Hepatocyte (in vitro differentiated cells): Measurements from ENCODE around the gene LGR4. TPM values are rescaled to one million over a fixed set of nuclear protein-coding genes. Genes with fewer than 3 reads are reported as not detected.

Source experiments
- DNase-seq: peaks from one replicate; pipeline ENCODE4 v3.0.0-alpha.2; 2016; ENCODE audit warnings: low spot score
- H2AFZ ChIP-seq: fragments of 200-600 bp; sonication (generic); 2 replicates; pipeline ENCODE4 v1.6.0; 2016; ENCODE audit warnings: antibody characterized with exemption, mild to moderate bottlenecking
- H3K27ac ChIP-seq: fragments of 200-600 bp; sonication (generic); 2 replicates; pipeline ENCODE4 v1.5.1; 2016; ENCODE audit warnings: mild to moderate bottlenecking
- H3K27me3 ChIP-seq: fragments of 200-600 bp; sonication (generic); 2 replicates; pipeline ENCODE4 v1.6.1; 2016
- H3K36me3 ChIP-seq: fragments of 200-600 bp; sonication (generic); replicated peaks from 2 replicates; pipeline ENCODE4 v1.5.1; 2016; ENCODE audit warnings: low read depth; ENCODE audit not compliant: insufficient read depth
- H3K4me1 ChIP-seq: fragments of 200-600 bp; sonication (generic); 2 replicates; pipeline ENCODE4 v1.5.1; 2016; ENCODE audit warnings: mild to moderate bottlenecking, moderate library complexity; ENCODE audit not compliant: insufficient read depth
- H3K4me2 ChIP-seq: fragments of 200-600 bp; sonication (generic); 2 replicates; pipeline ENCODE4 v1.6.0; 2016
- H3K4me3 ChIP-seq: fragments of 200-600 bp; sonication (generic); 2 replicates; pipeline ENCODE4 v1.5.1; 2016; ENCODE audit warnings: mild to moderate bottlenecking
- H3K79me2 ChIP-seq: fragments of 200-600 bp; sonication (generic); 2 replicates; pipeline ENCODE4 v1.6.0; 2017; ENCODE audit warnings: mild to moderate bottlenecking
- H3K9me2 ChIP-seq: fragments of 200-600 bp; sonication (generic); replicated peaks from 2 replicates; pipeline ENCODE4 v1.6.0; 2017; ENCODE audit warnings: mild to moderate bottlenecking; ENCODE audit not compliant: insufficient read depth
- H3K9me3 ChIP-seq: fragments of 200-600 bp; sonication (generic); 2 replicates; pipeline ENCODE4 v1.5.1; 2016; ENCODE audit warnings: low read depth, mild to moderate bottlenecking
- H4K20me1 ChIP-seq: fragments of 200-600 bp; sonication (generic); 2 replicates; pipeline ENCODE4 v1.6.0; 2016; ENCODE audit warnings: mild to moderate bottlenecking; ENCODE audit not compliant: insufficient read depth, poor library complexity, severe bottlenecking
- EZH2 ChIP-seq: fragments of 200-600 bp; sonication (generic); IDR thresholded peaks from 2 replicates; pipeline ENCODE4 v1.6.1; 2016; ENCODE audit warnings: antibody characterized with exemption, mild to moderate bottlenecking, borderline replicate concordance
- EZH2phosphoT487 ChIP-seq: fragments of 200-600 bp; sonication (generic); IDR thresholded peaks from one replicate; pipeline ENCODE4 v1.6.1; 2018; ENCODE audit warnings: antibody characterized with exemption, mild to moderate bottlenecking, low read depth, moderate library complexity; ENCODE audit not compliant: unreplicated experiment, severe bottlenecking
- WGBS: methylation state at CpG from one replicate; pipeline ENCODE4 v1.1.6; 2016; ENCODE audit warnings: low lambda C conversion rate; ENCODE audit errors: missing lambda C conversion rate; 5-methylcytosine and 5-hydroxymethylcytosine counted together
- polyA plus RNA-seq: library from polyadenylated mRNA; unstranded; fragments of >200 nt; fragmentation: Nextera tagmentation; extraction: Ambion mirVana; gene quantifications from 2 replicates; pipeline ENCODE4 v1.2.1, GENCODE V29; 2016
- total RNA-seq: library from RNA; depleted of rRNA; stranded (reverse); fragments of >200 nt; gene quantifications from 2 replicates; pipeline ENCODE4 v1.2.3, GENCODE V29; 2014
- TF ChIP-seq, protein P1 (sequence below): fragments of 200-600 bp; sonication (generic); IDR thresholded peaks from 2 replicates; pipeline ENCODE4 v1.5.1; 2016; ENCODE audit warnings: antibody characterized with exemption, mild to moderate bottlenecking; ENCODE audit not compliant: poor library complexity

LGR4 gene
- total and polyA plus RNA-seq, 2 experiments from 2014 or later = 27.2 to 115 TPM

DNA sequence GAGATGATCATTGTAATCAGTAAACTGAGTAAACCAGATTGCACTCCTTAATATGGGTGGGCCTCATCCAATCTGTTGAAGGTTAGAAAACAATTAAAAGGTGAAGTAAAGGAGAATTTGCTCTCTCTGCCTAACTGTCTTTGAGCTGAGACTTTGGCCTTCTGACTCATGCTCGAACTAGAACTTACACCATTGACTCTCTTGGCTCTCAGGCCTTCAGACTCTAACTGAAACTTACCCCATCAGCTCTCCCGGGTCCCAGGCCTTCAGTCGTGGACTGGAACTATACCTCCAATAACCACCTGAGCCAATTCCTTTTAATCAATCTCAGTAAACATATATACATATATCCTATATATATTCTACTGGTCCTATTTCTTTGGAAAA is 34.0 kb downstream of the LGR4 start:
- Histone ChIP-seq H3K36me3 (no peaks in the 10 kb centered on the region), H3K4me1 (peaks cover 17% of the 10 kb centered on the region), H3K4me3 (no peak overlapping the region), H4K20me1 (peaks cover 29% of the 10 kb centered on the region), H3K9me3 (no peaks in the 10 kb centered on the region), H3K27me3 (no peaks in the 10 kb centered on the region), H2AFZ (no peak overlapping the region), H3K4me2 (no peak overlapping the region), H3K27ac (no peak overlapping the region), H3K9me2 (no peaks in the 10 kb centered on the region), H3K79me2 (peaks cover 100% of the 10 kb centered on the region)
- no peak for DNase-seq
- 86% methylated on average over 3 of the region's 3 CpGs for WGBS
- TF ChIP-seq, protein P1, sequence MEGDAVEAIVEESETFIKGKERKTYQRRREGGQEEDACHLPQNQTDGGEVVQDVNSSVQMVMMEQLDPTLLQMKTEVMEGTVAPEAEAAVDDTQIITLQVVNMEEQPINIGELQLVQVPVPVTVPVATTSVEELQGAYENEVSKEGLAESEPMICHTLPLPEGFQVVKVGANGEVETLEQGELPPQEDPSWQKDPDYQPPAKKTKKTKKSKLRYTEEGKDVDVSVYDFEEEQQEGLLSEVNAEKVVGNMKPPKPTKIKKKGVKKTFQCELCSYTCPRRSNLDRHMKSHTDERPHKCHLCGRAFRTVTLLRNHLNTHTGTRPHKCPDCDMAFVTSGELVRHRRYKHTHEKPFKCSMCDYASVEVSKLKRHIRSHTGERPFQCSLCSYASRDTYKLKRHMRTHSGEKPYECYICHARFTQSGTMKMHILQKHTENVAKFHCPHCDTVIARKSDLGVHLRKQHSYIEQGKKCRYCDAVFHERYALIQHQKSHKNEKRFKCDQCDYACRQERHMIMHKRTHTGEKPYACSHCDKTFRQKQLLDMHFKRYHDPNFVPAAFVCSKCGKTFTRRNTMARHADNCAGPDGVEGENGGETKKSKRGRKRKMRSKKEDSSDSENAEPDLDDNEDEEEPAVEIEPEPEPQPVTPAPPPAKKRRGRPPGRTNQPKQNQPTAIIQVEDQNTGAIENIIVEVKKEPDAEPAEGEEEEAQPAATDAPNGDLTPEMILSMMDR = no peak

- no peak for TF ChIP-seq EZH2
- TF ChIP-seq, protein P1 = no peak
- peaks cover 100% of the 10 kb centered on the region for H3K79me2 ChIP-seq
These were observed 34.6 kb downstream of the LGR4 start for GRCh38 chr11:27437829-27438594.

DNA sequence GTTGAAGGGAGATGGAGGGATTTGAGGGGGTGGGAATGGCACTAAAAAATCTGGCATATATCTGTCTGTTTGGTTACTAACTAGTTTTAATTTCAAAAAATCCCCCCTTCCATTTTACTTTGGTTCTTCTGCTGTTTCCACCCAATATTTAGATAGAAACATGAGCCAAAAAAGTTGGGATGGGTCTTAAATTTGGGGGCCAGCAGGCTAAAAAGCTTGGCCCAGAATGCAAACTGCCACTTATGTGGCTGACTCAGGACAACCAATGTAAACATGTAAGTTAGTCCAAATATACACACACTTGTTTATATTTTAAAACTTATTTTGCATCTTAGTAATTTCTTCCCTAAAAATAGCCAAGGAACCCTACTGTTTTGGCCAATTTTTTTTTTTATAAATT is 35.7 kb downstream of the LGR4 start:
- TF ChIP-seq, protein P1 = no peak
- TF ChIP-seq EZH2phosphoT487 (no peak), EZH2 (no peak)
- Histone ChIP-seq H3K4me1 (peaks cover 14% of the 10 kb centered on the region), H3K4me2 (no peak overlapping the region), H2AFZ (no peak overlapping the region), H3K36me3 (no peaks in the 10 kb centered on the region), H3K27me3 (no peaks in the 10 kb centered on the region), H3K9me2 (no peaks in the 10 kb centered on the region), H3K9me3 (no peaks in the 10 kb centered on the region), H4K20me1 (peaks cover 31% of the 10 kb centered on the region), H3K79me2 (peaks cover 100% of the 10 kb centered on the region), H3K27ac (no peak overlapping the region), H3K4me3 (no peak overlapping the region)
- DNase-seq = no peak

More at GRCh38 chr11:27437829-27438594, 34.6 kb downstream of the LGR4 start:
- DNase-seq = no peak
- H3K27ac ChIP-seq = no peak overlapping the region
- peaks cover 28% of the 10 kb centered on the region for H4K20me1 ChIP-seq
- peaks cover 14% of the 10 kb centered on the region for H3K4me1 ChIP-seq
- H3K9me3 ChIP-seq = no peaks in the 10 kb centered on the region
- H3K4me2 ChIP-seq = no peak overlapping the region
- H3K27me3 ChIP-seq = no peaks in the 10 kb centered on the region
- H3K9me2 ChIP-seq = no peaks in the 10 kb centered on the region
- 92% methylated on average over 5 of the region's 5 CpGs for WGBS
- H2AFZ ChIP-seq = no peak overlapping the region
- H3K4me3 ChIP-seq = no peak overlapping the region
- H3K36me3 ChIP-seq = no peaks in the 10 kb centered on the region

DNA sequence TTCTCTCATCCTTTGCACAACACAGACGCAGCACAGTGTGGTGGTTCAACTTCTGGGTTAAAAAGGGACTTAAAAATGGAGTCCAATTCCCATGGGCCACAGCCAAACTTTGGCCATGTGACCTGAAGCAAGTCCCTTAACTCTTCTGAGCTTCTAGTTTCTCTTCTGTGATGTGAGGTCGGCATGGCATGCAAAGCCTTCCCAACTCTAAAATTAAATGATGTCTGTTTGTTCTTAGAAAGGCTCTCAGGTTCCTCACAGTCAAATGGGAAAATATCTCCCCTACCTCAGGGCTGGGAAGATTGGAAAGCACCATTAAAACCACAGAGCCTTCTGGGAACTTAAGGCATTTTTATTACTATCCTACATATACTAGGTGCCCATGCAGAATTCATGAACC is 38.8 kb downstream of the LGR4 start:
- H4K20me1 ChIP-seq = peaks cover 33% of the 10 kb centered on the region
- no peaks in the 10 kb centered on the region for H3K36me3 ChIP-seq
- no peak overlapping the region for H2AFZ ChIP-seq
- H3K9me2 ChIP-seq = no peaks in the 10 kb centered on the region
- H3K4me2 ChIP-seq = no peak overlapping the region
- H3K4me3 ChIP-seq = no peak overlapping the region
- peaks cover 97% of the 10 kb centered on the region for H3K79me2 ChIP-seq
- TF ChIP-seq EZH2 (no peak), EZH2phosphoT487 (no peak)
- TF ChIP-seq, protein P1 = no peak
- H3K27me3 ChIP-seq = no peaks in the 10 kb centered on the region
- H3K4me1 ChIP-seq = peaks cover 19% of the 10 kb centered on the region
- DNase-seq = no peak
- WGBS = 88% methylated on average over 2 of the region's 2 CpGs
- no peaks in the 10 kb centered on the region for H3K9me3 ChIP-seq
- H3K27ac ChIP-seq = no peak overlapping the region
